Right lobe of liver (tissue), 4 donors: ENCODE results near the gene PADI2.

Experiments used
- POLR2A ChIP-seq: fragments of 450-650 bp; IDR thresholded peaks from one replicate; pipeline ENCODE4 v1.6.1; 2017; ENCODE audit warnings: antibody characterized with exemption, mild to moderate bottlenecking
- TF ChIP-seq, protein P1 (sequence below), 4 donors: fragments of 200-600 bp in 3 of 4; fragments of 450-650 bp in 1 of 4; IDR thresholded peaks; one replicate each; pipeline versions ENCODE4 v1.5.1 to v1.8.0; 2016 to 2022; ENCODE audit warnings: antibody characterized with exemption in 4 of 4, mild to moderate bottlenecking in 2 of 4
- donor health status: DM: no; HTN: no; CAD: no.
- donor health status: DM: no; HTN: no; CAD: no.
- donor health status: DM: no; HTN: yes; CAD: no.

DNA sequence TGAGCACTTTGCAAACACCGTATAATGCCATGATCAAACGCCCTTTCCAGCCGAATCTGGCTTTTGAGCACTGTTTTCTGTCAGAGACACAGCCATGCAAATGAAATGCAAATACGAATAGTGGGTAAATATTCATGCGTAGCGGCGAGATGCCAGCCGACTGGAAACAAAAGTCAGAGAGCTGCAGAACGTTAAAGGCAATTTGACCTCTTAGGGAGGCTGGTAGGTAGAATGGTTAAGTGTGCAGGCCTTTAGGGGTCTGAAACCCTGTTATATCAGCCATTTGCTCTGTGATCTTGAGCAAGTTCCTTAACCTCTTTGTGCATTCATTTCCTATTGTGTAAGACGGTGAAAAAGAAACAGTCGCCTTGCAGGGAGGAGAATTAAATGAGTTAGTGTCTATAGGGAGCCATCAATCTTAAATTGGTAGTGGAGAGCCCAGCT, 58.9 kb downstream of the PADI2 start:
- TF ChIP-seq, protein P1, sequence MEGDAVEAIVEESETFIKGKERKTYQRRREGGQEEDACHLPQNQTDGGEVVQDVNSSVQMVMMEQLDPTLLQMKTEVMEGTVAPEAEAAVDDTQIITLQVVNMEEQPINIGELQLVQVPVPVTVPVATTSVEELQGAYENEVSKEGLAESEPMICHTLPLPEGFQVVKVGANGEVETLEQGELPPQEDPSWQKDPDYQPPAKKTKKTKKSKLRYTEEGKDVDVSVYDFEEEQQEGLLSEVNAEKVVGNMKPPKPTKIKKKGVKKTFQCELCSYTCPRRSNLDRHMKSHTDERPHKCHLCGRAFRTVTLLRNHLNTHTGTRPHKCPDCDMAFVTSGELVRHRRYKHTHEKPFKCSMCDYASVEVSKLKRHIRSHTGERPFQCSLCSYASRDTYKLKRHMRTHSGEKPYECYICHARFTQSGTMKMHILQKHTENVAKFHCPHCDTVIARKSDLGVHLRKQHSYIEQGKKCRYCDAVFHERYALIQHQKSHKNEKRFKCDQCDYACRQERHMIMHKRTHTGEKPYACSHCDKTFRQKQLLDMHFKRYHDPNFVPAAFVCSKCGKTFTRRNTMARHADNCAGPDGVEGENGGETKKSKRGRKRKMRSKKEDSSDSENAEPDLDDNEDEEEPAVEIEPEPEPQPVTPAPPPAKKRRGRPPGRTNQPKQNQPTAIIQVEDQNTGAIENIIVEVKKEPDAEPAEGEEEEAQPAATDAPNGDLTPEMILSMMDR (IDR thresholded peaks at IDR 0.05), result no peak
- no peak for TF ChIP-seq POLR2A
